Putamen (tissue), 1 donor: ENCODE results near the gene PPP2R2C.
A peak's percentile ranks its signal among the peaks of the same experiment; 100 is the strongest.

Source experiments
- DNase-seq: peaks from one replicate; pipeline ENCODE4 v3.0.0-alpha.2; 2016; ENCODE audit warnings: low spot score

PPP2R2C gene

DNA sequence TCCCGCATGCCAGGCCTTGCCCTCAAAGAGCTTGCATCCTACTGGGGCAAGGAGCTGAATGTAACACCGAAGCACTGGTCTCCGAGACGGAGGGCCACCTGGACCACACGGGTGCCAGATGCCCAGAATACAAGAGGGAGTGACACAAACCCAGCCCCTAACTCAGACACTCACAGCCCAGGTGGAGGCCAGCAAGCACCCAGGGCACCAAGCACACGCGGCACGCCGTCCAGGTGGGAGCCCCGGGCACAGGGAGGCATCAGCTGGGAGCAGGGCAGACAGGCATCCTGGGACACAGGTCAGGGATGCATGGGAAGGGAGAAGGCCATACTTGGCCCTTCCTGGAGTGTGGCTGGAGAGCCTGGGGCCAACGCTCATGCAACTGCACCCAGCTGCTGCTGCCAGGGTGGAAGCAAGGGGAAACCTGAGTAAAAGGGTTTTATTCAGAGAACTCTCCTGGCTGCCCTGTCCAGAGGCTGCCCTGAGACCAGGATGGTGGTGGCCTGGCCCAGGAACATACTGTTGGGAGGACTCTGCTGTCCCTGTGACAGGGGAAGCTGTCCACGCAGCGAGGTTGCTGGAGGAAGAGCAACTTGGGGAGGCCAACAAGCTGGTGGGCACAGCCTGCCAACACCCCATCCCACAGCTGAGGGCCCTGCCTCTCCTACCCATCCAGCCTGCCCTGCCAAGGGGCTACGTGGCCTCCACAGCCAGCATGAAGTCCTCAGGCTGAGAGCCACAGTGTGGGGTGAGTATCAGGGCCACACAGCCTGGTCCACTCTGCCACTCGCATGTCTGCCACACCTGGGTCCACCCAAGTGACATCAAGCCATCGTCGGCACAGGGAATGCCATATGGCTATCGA lies 22.2 kb upstream of the PPP2R2C start:
- DNase-seq: no peak

DNA sequence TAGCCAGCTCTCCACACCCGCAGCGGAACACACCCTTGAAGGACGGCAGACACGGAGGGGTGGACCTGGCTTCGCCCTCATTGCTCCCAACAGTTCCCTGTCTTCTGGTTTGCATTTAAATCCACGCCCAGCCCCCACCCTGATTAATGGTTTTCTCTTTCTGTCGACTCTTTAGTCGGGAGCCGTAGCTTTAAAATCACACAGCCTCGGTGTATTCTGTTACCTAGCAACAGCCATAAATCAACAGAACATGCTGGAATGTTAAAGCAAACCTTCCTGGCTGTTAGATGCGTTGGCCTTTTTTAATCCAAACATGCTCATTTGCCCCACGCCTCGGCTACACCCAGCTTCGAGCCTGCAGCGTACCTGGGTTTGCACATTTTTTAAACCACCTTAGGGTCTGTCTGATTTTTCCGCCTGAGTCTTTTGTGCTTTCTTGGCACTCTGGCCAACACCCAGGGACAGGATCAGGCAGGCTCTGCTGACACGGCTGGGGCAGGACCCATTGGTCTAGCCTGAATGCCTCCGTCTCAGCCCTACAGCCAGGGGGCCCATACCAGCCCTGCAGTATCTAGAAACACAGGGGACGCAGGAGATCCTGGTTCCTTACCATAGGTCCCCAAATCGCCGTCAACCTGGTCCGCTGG lies 21.4 kb upstream of the PPP2R2C start:
- no peak for DNase-seq

DNA sequence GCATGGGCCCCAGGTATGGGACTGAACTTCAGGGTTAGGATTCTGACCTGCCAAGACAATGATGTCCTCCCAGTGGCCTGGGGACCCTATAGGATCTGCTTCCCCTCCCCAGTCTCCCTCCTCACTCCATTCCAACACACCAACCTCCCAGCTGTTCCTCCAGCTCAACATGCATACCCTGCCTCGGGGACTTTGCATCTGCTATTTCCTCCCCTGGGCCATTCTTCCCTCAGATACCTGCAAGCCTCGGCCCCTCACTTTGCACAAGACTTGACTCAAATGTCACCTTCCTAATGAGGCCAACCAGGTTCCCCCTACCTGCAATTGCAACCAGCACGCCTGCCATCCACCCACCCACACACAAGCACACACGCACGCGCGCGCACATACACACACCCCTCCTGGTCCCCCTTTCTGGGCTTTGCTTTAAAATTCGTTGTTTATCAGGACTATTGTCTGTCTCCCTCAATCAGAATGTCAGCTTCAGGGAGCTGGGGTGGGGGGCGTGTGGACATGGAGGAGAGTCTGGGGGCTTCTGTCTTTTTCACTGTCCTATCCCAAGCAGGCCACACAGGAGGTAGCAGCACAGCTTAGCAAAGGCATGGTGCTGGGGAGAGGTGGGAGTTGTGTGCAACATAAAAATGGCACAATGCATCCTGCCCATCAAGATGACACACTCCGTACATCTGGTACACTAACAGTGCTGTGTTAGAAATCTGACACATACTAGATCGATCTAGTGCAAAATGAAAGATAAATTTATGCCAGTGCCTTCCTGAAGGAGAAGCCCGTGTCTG lies 20.6 kb upstream of the PPP2R2C start:
- no peak for DNase-seq

DNA sequence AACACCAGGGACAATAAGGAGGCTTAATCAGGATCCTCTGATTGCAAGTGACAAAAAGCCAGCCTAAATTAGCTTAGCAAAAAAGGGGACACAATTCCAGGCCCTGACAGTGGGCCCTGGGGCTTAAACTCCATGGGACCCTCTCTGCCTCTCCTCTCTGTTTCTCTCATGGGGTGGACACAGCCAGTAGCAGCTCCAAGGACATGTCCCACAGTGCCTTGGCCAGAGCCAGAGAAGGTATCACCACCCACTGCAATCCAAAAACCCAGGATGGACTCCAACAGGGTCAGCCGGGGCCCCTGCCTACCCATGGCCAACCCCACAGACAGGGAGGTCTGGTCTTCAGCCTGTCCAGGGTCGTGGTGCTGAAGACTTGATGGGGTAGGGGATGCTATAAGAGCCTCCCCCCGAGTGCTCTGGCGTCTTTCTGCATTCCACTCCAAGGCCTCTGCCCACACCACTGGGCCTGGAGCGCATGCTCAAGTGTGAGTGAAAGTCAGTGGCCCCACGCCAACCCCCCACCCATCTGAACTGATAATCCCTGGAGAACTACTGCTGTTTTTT lies 19.7 kb upstream of the PPP2R2C start:
- no peak for DNase-seq

DNA sequence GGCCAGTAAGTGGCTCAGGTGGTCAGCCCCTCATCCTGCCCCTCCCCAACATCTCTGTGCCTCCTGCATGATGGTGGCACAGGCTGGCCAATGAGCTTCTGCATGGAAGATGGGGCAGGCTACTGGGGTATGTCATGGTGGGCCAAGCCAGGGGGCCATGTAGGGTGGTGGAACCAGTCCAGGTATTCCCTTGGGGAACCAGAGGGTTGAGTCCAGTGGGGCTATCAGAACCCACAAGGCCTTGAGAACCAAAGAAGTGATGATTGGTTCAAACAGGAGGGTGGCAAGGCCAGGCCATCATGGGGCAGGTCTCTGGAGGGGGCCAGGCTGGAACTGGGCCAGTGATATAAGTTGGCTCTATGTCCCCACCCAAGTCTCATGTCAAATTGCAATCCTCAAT lies 18.8 kb upstream of the PPP2R2C start:
- DNase-seq: no peak

DNA sequence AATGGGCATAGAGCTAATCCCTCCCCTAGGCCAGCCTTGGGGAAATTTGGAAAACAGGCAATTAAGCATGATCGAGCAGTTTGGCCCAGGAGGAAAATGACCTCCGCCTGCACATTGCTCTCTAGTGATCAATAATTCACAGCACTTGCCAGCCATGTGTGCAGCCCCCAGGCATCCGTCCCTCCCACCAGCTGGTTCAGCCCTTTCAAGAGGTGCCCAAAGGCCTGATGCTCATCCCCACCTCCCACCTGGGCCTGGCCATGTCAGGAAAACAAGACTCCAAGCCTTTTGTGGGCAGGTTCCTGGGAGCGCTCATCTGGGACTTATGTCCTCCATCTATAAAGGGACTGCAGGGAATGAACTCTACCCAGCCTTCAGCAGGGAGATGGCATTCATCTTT lies 17.5 kb upstream of the PPP2R2C start:
- DNase-seq: no peak

DNA sequence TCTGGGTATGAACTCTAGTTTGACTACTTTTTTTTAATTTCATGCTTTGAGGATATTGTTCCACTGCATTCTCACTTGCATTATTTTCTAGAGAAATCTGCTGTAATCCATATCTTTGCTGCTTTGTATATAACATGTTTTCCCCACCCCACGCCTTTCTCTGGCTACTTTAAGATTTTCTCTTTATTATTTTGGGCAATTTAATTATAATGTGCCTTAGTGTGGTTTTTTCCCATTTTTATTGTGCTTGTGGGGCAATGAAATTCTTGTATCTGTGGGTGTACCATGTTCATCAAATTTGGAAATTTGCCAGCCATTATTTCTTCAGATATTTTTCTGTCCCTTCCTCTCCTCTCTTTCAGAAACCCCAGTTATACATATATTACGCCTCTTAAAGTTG lies 15.1 kb upstream of the PPP2R2C start:
- DNase-seq: no peak

DNA sequence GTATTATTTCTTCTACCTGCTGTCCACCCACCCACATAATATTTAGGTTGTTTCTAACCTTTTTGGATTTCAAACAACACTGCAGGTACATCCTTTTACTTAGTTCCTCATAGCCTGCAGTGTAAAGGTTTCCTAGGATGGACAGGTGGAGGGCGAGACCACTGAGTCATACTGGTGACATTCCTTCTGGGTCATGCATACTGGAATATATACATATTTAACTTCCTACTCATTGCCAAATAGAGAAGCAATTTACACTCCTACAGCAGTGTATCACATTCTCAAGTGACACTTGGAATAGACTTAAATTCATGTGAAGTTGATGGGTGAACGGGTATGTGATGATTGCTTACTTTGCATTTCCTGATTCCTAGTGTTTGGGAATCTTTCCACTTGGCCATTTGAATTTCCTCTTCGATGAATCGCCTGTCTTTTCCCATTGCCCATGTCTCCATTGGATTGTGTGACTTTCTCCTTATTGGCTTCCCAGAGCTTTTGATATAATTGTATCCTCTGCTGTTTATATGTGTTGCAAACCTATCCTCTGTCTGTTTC lies 8.2 kb upstream of the PPP2R2C start:
- no peak for DNase-seq

DNA sequence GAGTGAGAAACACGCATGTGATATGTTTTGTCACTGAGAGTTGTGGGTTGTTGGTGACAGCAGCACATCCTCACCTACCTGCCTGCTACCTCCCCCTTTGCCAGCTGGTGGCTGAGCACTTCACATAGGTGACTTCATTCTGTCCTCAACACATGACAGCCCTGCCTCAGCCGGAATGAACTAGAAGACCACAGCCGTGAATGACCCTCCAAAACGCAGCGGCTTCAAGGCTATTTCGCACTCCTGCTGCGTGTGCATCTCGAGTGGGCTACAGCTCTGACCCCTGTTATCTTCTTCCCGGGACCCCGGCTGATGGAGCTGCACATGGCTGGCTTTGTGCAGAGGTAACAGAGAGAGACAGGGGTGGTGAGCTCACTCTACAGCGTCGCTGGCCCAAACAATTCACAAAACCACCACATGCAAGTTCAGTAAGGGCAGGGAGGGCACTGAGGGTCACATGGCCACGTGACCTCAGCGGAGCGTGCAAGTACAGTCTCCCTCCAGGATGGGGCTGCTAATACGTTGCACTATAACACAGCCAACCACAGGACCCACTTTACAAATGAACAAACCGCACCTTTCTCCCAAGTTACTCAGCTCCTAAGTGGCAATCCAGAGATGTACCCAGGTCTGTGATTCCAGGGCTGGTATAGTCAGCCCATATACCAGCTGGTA lies 6.3 kb upstream of the PPP2R2C start:
- DNase-seq: no peak

DNA sequence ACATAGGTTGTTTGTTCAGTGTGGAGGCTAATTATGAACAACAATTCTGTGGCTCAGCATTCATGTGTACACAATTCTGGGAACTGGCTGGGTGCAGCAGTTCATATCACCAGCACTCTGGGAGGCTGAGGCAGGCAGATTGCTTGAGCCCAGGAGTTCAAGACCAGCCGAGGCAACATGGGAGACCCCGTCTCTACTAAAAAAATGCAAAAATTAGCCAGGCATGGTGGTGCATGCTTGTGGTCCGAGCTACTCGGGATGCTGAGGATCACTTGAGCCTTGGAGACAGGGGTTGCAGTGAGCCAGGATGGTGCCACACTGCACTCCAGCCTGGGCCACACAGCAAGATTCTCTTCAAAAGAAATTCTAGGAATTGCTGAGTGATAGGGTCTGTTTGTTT lies 4.5 kb upstream of the PPP2R2C start:
- no peak for DNase-seq

DNA sequence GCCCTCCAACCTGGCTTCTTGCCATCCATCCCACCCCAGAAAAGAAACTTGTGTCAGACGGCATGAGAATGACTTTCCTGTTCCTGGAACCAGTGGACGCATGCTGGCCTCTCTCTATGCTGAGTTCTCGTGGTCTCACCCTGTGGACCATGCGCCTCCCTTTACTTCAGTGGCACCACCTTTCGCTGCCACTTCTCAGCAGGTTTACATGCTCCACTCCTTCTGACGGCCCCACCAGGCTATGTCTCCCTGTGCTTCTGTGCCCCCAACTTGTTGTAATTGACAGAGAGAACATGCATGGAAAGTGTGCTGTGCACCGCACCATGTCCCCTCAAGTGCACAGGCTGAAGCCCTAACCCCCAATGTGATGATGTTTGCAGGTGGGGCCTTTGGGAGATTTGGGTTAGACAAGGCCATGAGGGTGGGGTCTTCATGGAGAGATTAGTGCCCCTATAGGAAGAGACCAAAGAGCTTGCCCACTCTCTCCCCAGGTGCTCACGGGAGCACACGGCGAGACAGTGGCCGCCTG lies 3.1 kb upstream of the PPP2R2C start:
- DNase-seq: no peak

DNA sequence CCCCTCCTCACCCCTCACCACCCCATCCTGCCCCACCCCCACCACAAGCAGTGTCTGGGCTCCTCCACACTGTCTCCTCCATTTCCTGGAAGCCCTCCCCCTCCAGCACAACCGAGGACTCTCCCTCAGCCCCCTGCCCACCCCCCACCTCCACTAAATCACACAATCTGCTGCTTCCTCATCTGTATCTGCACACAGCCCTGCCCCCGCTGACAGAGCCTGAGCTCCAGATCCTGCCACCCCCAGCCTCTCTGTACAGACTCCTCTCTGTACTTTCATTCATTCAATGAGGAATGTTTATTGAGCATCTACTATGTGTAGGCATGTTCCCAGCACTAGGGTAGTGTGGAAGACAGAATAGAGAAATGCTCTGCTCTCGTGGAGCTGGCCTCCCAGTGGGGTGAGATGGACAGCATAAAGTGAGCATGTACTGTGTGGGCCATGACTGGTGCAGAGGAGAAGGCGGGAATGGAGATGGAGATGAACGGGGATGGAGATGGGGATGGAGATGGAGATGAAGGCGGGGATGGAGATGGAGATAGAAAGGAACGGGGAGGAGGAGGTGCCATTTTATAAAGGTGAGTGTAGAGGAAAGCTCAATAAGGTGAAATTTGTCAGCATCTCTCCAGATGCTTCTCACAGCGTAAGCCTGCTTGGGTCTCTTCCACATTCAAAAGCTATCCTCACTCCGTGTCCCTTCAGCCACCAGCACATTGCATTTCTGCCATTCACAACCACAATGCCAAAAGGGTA lies 2.5 kb upstream of the PPP2R2C start:
- DNase-seq: no peak

DNA sequence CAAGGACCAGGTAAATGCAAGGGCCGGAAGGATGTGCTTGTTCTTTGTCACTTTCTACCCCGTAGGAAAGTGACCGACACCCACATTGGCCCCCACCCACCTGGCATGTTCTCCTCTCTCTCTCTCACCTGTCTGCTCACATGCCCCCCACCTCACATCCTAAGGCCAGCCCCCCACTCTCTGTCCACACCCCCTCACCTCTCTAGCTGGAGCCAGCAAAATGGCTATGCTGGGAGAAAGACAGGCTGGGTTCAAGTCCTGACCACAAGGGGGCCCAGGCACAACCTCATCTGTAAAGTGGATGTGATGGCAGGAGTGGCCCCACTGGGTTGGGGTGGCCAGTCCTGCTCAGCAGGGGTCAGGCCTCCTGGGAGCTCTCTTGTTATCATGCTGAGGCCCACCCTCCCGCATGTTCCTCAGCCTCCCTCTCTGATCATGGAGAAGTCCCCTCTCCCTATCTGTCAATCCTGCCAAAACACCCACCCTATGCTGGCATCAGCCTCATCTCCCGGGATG lies 1.7 kb upstream of the PPP2R2C start:
- no peak for DNase-seq

DNA sequence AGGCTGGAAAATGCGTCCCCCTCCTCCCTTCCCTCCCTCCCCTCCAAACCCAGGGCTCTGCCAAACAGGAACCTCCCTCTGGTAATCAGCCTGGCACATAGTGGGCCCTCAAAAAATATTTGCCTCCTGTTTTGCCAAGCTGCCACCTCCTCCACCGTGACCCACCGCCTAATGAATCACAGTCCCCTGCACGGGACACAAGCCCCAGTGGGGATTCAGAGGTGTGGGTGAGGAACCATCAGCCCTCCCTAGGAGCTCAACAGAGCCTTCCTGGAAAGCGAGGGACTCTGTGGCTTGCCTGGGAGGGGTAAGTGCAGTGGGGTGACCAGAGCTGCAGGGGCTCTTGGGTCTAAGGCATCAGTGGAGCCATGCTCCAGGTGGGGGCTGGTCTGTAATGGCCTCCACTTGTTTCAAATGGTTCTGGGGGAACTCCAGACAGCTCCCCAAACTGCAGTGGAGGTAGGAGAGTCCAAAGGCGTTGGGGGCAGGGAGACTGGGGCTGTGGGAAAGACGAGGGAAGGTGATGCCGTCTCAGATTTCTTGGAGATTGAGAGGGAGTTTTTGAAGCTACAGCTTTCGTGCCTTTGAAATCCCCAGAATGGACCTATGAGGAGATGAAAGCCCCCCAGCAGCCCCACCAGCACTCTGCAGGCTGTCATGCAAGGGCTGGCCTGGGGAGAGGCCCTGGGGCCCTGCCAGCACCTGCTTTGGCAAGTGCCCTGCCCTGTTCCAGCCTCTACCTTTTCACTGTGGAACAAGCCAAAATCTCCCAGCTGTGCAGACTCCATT lies 1.0 kb upstream of the PPP2R2C start:
- DNase-seq: no peak

DNA sequence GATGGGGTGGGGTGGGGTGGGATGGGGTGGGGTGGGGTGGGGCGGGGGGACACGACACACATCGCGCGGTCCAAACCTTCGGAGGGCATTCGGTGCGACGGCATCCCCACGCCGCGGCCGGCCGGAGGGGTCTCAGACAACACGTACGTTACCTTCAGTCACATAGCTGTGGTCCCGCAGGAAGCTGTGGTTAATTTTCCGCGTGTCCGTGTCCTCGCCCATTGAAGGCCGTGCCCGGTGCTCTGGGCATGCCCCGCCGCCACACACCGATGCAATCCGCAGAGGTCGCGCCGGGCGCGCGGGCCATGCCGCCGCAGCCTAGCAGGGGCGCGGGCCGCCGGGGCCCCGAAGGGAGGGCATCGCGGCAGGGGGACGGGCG lies 417 bp downstream of the PPP2R2C start:
- DNase-seq: no peak

DNA sequence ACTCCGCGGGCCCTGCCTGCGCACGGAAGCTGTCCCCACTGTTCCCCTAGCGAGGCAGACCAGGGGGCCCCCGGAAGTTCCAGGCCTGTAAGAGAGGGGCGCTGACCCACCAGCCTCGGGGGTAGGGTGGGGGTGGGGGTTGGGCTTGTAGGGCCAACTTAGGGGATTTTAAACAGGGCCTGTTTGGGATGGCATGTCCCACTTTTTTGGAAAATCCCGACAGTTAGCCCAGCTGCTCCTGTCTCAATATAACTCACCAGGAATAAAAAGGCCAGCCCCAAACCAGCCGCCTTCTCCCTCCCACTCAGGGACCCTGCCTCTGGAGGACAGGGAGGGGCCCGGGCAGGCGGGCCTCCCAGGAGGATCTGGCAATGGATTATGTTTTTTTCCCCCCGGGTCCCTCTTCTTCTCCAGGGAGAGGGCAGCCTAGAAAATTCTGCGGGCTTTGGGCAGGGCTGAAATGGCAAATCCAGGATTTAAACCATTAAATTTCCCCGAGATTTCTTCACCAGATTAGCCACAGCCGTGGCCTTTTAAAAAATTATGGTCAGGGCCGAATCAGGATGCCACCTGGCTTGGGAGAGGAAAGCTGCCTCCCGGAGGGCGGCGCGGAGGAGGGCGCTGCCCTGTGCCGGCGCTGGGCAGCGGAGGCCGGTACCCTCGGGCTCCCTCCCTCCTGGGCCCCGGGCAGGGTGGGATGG lies 957 bp downstream of the PPP2R2C start:
- DNase-seq: no peak

DNA sequence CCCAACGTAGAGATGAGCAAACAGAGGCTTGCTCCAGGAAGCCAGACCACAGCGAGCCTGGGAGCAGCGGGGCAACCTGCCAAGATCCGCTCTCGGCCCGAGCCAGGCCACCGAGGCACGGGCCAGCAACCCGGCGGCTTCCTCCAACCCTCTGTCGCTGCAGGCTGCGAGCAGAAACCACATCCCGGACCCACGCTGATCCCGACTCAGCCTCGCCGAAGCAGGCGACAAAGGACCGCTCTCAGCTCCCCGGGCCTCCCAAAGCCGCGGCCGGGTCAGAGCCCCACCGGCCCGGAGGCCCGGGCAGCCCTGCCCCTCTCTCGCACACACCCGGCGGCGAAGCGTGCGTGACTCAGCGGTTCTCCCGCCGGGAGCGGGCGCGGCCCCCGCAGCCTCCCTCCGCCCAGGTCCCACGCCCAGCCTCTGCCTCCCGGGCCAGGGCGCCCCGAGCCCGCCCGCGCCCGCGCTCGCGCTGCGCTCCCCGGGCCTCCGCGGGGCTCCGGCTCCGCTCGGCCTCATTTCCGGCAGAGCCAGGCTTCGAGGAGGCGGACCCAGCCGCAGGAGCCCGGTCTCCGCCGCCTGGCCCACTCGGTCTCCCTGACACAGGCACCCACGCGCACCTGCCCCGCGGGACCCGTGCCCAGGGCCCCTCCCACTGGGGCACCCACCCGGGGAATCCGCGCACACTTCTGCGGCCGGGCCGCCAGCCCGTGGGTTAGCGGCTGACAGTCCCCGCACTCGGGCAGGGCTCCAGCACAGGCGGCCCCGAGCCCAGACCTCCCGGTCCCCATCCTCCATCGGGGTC lies 1.7 kb downstream of the PPP2R2C start:
- peak; percentile 72 for DNase-seq

DNA sequence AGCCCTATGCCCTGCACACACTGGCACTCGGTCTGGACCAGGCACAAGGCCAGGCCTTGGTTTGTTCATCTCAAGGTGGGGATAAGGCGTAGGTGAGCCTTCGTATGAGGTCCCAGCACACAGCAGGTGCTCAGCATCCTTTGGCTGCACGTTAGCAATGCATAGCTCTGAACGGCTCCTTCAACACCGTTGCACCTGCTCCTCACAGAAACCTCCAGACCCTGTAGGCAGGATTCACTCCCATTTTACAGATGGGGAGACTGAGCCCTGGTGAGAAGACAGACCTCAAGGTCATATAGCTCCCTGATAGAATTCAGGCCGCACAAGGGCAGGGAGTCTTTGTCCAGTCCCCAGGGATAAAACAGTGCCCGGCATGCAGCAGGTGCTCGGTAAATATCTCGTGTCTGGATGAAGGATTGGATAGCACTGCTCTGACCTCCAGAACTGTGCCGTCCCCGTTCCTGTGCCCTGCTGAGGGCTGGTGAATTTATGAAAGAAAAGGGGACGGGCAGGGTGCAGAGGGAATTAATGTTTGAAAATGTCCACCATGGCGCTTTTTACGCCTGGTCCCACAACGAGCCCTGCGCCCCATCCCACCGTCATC lies 2.4 kb downstream of the PPP2R2C start:
- no peak for DNase-seq
